Pancreas (tissue), 10 donors: ENCODE data around the gene PHACTR4. TPM values are rescaled to one million over a fixed set of nuclear protein-coding genes. Genes with fewer than 3 reads are reported as not detected.
"Not testable (repeated sequence)": the region's sequence is repeated elsewhere in the genome, so short reads cannot be mapped to it uniquely, and the experiment has no call there.

Experiments
- ATAC-seq, 4 donors: fragments of 200-7000 bp; cut with Tn5 transposase; one replicate each; pipeline versions ENCODE4 v1.8.0 to v1.9.1; 2020; ENCODE audit warnings: mild to moderate bottlenecking in 4 of 4, moderate library complexity in 4 of 4
- DNase-seq, 6 donors: peaks; one replicate each; pipeline ENCODE4 v3.0.0-alpha.2; 2020
- FAIRE-seq: peaks from 2 replicates; lab custom pipeline; 2012; peaks lifted over from hg19 to GRCh38; lab: Jason Lieb, UNC
- H3K27ac ChIP-seq, 4 donors: fragments of 200-600 bp; sonication (generic); 1 replicate in 3 of 4; 2 replicates in 1 of 4; pipeline versions ENCODE4 v1.5.0 to v1.8.0; 2020
- H3K27me3 ChIP-seq, 4 donors: fragments of 200-600 bp; one replicate each; pipeline ENCODE4 v1.8.0; 2021
- H3K36me3 ChIP-seq, 3 donors: fragments of 200-600 bp; sonication (generic) in 1 of 3; one replicate each; pipeline versions ENCODE4 v1.5.0 to v1.8.0; 2020 to 2021
- H3K4me1 ChIP-seq, 3 donors: fragments of 200-600 bp; one replicate each; pipeline ENCODE4 v1.8.0; 2021
- H3K4me3 ChIP-seq, 4 donors: fragments of 200-600 bp; sonication (generic) in 2 of 4; one replicate each; pipeline versions ENCODE4 v1.5.0 to v1.8.0; 2020 to 2021
- H3K9me3 ChIP-seq, 4 donors: fragments of 200-600 bp; one replicate each; pipeline ENCODE4 v1.8.0; 2021
- WGBS, 2 donors: extraction: QIAGEN DNeasy Blood & Tissue Kit; methylation state at CpG; one replicate each; pipeline ENCODE4 v1.1.7; 2013; 5-methylcytosine and 5-hydroxymethylcytosine counted together
- intact Hi-C, 3 donors: fragments of 100-400 bp; cut with DNase I; formaldehyde crosslinking; loops; one replicate each; pipeline versions ENCODE4 v1.11.1 to v1.14.2; 2022
- polyA plus RNA-seq, 2 donors: library from polyadenylated mRNA; stranded (reverse); fragments of 200-250 nt; gene quantifications; one replicate each; pipeline ENCODE4 v1.2.3, GENCODE V29; 2013
- total RNA-seq, 6 donors: library from RNA; stranded (reverse); fragmentation: NEBNext Ultra II Directional in 4 of 6; extraction: Animal tissue kit (Norgen Biotek cat#: 25700) in 4 of 6; gene quantifications; one replicate each; pipeline versions ENCODE4 v1.2.1 to v1.2.4, GENCODE V29; 2021 to 2023
- TF ChIP-seq, protein P1 (sequence below), 4 donors: fragments of 200-600 bp; sonication (generic) in 3 of 4; IDR thresholded peaks; one replicate each; pipeline versions ENCODE4 v1.5.0 to v1.8.0; 2021; ENCODE audit warnings: antibody characterized with exemption in 4 of 4
- donor health status: healthy with polysubstance abuse.
- donor health status: DM: no; HTN: no; CAD: no; lungs with moderate emphysema.
- donor health status: DM: no; HTN: no; CAD: no.
- donor health status: control.
- donor health status: control.
- donor health status: Bipolar disorder and iron deficiency.
- donor health status: DM: yes; HTN: yes; CAD: no.
- donor health status: DM: no; HTN: no; CAD: no.
- donor health status: DM: no; HTN: no; CAD: no.
- donor health status: DM: yes; HTN: yes; CAD: no.

PHACTR4 gene
- total and polyA plus RNA-seq, 8 donors, result 12.5 to 25.8 (median 14.1) TPM

DNA sequence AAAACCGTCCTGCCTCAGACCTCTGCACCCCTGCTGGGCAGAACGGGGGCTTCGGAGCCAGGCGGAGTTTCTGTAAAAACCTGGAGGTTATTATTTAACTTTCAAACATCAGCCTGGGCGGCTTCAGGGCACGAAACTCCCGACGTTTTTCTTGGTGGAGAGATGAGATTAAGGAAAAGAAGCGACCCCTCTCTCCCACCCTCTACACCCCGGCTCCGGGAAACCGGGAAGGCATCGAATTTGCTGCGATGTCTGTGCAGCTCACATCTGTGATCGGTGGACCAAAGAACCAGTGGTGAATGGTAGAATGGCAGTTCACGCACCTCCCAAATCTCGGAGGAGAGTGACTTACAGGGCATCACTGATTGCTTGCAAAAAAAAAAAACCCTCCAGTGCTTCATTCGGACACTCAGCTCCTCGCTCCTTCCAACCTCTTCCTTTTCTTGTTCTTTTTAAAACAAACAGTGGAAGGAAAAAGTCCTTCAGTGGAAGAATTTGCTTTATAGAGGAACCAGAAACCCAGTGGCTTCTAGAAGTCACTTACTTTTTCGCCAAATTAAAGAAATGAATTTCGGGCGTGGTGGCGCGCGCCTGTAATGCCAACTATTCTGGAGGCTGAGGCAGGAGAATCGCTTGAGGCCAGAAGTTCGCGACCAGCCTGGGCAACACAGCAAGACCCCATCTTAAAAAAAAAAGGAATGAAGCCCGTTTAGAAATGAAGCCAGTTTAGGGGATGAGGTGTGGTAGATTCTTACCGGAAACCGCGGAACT is 884 bp downstream of the PHACTR4 start:
- H3K27me3 ChIP-seq, result no peaks in the 10 kb centered on the region
- H3K27ac ChIP-seq, result peak overlapping the region; percentile 86 to 97 (median 90)
- FAIRE-seq, result no peak
- TF ChIP-seq, protein P1, sequence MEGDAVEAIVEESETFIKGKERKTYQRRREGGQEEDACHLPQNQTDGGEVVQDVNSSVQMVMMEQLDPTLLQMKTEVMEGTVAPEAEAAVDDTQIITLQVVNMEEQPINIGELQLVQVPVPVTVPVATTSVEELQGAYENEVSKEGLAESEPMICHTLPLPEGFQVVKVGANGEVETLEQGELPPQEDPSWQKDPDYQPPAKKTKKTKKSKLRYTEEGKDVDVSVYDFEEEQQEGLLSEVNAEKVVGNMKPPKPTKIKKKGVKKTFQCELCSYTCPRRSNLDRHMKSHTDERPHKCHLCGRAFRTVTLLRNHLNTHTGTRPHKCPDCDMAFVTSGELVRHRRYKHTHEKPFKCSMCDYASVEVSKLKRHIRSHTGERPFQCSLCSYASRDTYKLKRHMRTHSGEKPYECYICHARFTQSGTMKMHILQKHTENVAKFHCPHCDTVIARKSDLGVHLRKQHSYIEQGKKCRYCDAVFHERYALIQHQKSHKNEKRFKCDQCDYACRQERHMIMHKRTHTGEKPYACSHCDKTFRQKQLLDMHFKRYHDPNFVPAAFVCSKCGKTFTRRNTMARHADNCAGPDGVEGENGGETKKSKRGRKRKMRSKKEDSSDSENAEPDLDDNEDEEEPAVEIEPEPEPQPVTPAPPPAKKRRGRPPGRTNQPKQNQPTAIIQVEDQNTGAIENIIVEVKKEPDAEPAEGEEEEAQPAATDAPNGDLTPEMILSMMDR (IDR thresholded peaks at IDR 0.05), result peak in 1 of 4 donors; percentile 12
- ATAC-seq, result peak in 2 of 4 donors; percentile 4 to 5
- intact Hi-C loops, result no loop called here
- H3K36me3 ChIP-seq, result no peaks in the 10 kb centered on the region
- H3K4me3 ChIP-seq, result peak overlapping the region; percentile 62 to 97 (median 84)
- 27 to 30% methylated on average over 32 of the region's 32 CpGs for WGBS, 2 donors
- no peaks in the 10 kb centered on the region for H3K9me3 ChIP-seq
- peak in 1 of 6 donors; percentile 37 for DNase-seq
- H3K4me1 ChIP-seq, result peaks cover 6 to 24% (median 23%) of the 10 kb centered on the region in 3 donors

DNA sequence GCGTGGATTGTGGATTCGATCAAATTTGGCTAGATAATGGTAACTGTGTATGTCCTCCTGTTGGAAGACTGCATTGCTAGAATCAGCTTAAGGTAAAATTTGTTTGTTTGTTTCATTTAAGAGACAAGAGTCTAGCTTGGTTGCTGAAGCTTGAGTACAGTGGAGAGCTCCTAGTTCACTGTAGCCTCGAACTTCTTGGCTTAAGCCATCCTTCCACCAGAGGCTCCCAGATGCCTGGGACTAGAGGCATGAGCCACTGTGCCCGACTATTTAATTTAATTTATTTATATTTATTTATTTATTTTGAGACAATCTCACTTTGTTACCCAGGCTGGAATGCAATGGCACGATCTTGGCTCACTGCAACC is 1.5 kb downstream of the PHACTR4 start:
- H3K4me3 ChIP-seq, result peak overlapping the region in 2 of 4 donors; percentile 75 to 92
- no peaks in the 10 kb centered on the region for H3K27me3 ChIP-seq
- ATAC-seq (no peak), FAIRE-seq (no peak), DNase-seq (no peak)
- intact Hi-C loops, result no loop called here
- no peaks in the 10 kb centered on the region for H3K9me3 ChIP-seq
- TF ChIP-seq, protein P1 (IDR thresholded peaks at IDR 0.05), result no peak
- H3K36me3 ChIP-seq, result no peaks in the 10 kb centered on the region
- H3K4me1 ChIP-seq, result peaks cover 3 to 24% (median 18%) of the 10 kb centered on the region in 3 donors
- 62 to 63% methylated on average over 5 of the region's 5 CpGs for WGBS, 2 donors
- peak overlapping the region in 1 of 4 donors; percentile 97 for H3K27ac ChIP-seq

DNA sequence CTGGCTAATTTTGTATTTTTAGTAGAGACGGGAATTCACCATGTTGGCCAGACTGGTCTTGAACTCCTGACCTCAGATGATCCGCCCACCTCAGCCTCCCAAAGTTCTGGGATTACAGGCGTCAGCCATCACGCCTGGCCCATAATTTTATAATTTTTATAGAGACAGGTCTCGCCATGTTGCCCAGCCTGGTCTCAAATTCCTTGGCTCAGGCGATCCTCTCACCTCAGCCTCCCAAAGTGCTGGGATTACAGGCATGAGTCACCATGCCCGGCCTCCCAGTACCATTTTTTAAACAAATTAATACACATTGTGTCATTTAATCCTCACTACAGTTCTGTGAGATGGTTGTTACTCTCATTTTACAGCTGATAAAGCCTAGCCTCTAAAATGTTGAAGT is 3.9 kb downstream of the PHACTR4 start:
- FAIRE-seq, intact Hi-C loops, H3K4me3 ChIP-seq, ATAC-seq, H3K36me3 ChIP-seq, H3K27me3 ChIP-seq, H3K9me3 ChIP-seq: not testable (repeated sequence)
- DNase-seq, result peak in 1 of 6 donors; percentile 13
- peaks cover 0 to 20% (median 18%) of the 10 kb centered on the region in 3 donors for H3K4me1 ChIP-seq
- 80 to 85% methylated on average over 7 of the region's 7 CpGs for WGBS, 2 donors
- H3K27ac ChIP-seq, result peak overlapping the region in 1 of 4 donors; percentile 48

DNA sequence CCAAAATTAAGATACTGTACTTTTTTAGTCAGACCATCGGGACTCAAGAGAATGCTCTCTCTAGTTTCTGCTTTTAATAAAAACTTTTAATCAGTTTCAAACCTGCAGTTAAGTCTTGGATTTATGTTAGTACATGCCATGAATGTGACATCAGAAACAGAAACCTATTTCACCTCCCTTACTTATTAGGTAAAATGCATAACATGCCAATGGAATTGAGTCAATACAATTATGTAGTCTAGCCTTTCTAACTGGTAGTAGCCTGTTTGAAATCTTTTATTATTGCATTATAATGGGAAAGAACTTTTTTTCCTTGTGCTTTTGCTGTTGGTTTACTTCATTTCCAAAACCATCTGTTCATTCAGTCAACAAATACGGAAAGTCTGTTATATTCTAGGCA is 4.8 kb downstream of the PHACTR4 start:
- H3K9me3 ChIP-seq, result no peaks in the 10 kb centered on the region
- no peak for FAIRE-seq
- WGBS, 2 donors, result 64 to 72% methylated on average over 2 of the region's 2 CpGs

DNA sequence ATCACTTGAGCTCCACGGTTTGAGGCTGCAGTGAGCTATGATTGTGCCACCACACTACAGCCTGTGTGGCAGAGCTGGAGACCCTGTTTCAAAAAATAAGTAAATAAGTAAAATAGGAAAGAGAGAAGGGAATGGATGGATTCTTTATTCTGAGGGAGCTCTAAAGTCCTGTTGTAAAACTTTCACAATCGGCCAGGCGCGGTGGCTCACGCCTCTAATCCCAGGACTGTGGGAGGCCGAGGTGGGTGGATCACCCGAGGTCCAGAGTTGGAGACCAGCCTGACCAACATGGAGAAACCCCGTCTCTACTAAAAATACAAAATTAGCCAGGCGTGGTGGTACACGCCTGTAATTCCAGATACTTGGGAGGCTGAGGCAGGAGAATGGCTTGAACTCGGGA is 6.1 kb downstream of the PHACTR4 start:
- H3K9me3 ChIP-seq, H3K36me3 ChIP-seq, ATAC-seq, H3K27me3 ChIP-seq, FAIRE-seq, H3K27ac ChIP-seq, DNase-seq, intact Hi-C loops, H3K4me3 ChIP-seq: not testable (repeated sequence)
- H3K4me1 ChIP-seq, result peaks cover 0 to 18% (median 18%) of the 10 kb centered on the region in 3 donors
- 92 to 95% methylated on average over 11 of the region's 11 CpGs for WGBS, 2 donors

More for the DNA sequence above, 4.8 kb downstream of the PHACTR4 start:
- Histone ChIP-seq H3K27ac (peak overlapping the region in 2 of 4 donors; percentile 10 to 57), H3K36me3 (no peaks in the 10 kb centered on the region), H3K27me3 (no peaks in the 10 kb centered on the region), H3K4me3 (no peak overlapping the region), H3K4me1 (peaks cover 0 to 20% (median 18%) of the 10 kb centered on the region in 3 donors)
- DNase-seq (no peak), ATAC-seq (no peak)
- TF ChIP-seq, protein P1 (IDR thresholded peaks at IDR 0.05), result no peak
- intact Hi-C loops, result no loop called here

DNA sequence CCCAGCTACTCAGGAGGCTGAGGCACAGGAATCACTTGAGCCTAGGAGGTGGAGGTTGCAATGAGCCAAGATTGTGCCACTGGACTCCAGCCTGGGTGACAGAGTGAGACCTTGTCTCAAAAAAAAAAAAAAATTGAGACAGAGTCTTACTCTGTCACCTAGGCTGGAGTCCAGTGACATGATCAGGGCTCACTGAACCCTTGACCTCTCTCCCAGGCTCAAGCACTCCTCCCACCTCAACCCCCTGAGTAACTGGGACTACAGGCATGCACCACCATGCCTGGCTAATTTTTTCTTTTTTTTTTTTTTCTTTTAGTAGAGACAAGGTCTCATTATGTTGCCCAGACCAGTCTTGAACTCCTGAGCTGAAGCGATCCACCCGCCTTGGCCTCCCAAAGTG is 6.7 kb downstream of the PHACTR4 start:
- H3K27ac ChIP-seq, H3K36me3 ChIP-seq, H3K27me3 ChIP-seq, FAIRE-seq, H3K9me3 ChIP-seq, intact Hi-C loops, ATAC-seq, DNase-seq, H3K4me3 ChIP-seq: not testable (repeated sequence)
- WGBS, 2 donors, result 100% methylated on average over 2 of the region's 2 CpGs
- peaks cover 0 to 18% (median 12%) of the 10 kb centered on the region in 3 donors for H3K4me1 ChIP-seq
